GM21717 (cell line): Measurements from ENCODE around the gene CDC16.
"Not testable (repeated sequence)": the region's sequence is repeated elsewhere in the genome, so short reads cannot be mapped to it uniquely, and the experiment has no call there.

Source experiments
- ATAC-seq: cut with Tn5 transposase; IDR thresholded peaks from one replicate; pipeline ENCODE4 v1.9.1; 2021; ENCODE audit warnings: mild to moderate bottlenecking, moderate library complexity; ENCODE audit not compliant: unreplicated experiment

The CDC16 gene

GRCh38 chr13:114227528-114227927 lies 7.2 kb upstream of the CDC16 start:
- ATAC-seq, result no peak

GRCh38 chr13:114228176-114228575 lies 6.5 kb upstream of the CDC16 start:
- ATAC-seq, result no peak

DNA sequence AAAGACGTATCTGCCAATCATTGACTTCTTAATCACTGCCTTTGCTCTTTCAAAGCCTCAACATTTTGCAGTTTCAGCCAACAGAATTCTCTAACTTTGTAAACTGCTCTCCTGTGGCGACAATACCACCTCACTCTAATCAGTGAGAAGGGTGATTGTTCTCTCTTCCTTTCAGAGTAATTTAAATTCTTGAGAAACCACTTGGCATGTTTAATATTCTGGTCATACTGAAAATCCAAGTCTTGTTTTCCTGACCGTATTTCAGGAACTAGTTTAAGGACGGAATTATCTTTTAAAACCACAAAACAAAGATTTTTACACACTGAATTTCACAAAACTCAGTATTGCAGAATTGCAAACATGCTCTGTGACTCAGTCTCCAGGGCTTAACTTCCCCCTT lies 5.2 kb upstream of the CDC16 start:
- no peak for ATAC-seq

GRCh38 chr13:114230117-114230516 lies 4.6 kb upstream of the CDC16 start:
- no peak for ATAC-seq

- ATAC-seq, result no peak
Measured at GRCh38 chr13:114230575-114230974, 4.1 kb upstream of the CDC16 start.

- ATAC-seq, result no peak
Measured at GRCh38 chr13:114231886-114232285, 2.8 kb upstream of the CDC16 start.

- ATAC-seq, result no peak
Measured at GRCh38 chr13:114234266-114234644, 442 bp upstream of the CDC16 start.

DNA sequence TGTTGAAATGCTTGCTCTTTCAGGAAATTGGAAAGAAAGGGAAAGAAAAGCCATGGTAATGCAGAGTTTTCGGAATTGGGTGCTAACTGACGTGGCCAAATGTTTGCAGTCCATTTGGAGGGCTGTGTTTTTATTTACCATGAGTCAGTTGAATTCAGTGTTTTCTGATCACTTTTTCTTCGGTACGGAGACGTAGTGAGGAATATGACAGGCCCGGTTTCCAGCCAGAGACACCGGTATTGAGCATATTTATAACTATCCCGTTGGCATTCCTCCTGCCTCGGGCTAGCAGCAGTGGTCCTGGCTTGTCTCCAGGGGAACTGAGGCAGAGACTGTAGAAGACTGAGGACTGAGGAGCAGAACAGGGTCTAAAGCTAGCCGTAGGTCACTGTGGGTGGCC lies 1.0 kb downstream of the CDC16 start:
- no peak for ATAC-seq

DNA sequence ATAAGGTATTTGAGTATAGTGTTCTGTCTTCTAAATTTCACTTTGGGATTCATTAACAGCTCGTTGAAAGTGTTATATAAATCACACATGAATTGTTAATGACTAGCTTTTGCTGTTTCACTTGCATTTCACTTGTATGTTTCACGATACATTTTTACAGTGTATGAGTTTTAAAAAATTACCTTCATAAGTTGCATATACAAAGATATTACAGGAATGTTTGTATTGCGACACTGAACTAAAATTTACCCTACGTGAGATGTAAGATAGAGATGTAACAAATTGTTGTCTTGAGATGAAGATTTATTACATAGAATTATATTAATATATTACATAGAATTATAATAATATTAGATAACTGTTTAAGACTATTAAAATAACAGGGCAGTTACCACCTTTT lies 1.5 kb downstream of the CDC16 start:
- no peak for ATAC-seq

DNA sequence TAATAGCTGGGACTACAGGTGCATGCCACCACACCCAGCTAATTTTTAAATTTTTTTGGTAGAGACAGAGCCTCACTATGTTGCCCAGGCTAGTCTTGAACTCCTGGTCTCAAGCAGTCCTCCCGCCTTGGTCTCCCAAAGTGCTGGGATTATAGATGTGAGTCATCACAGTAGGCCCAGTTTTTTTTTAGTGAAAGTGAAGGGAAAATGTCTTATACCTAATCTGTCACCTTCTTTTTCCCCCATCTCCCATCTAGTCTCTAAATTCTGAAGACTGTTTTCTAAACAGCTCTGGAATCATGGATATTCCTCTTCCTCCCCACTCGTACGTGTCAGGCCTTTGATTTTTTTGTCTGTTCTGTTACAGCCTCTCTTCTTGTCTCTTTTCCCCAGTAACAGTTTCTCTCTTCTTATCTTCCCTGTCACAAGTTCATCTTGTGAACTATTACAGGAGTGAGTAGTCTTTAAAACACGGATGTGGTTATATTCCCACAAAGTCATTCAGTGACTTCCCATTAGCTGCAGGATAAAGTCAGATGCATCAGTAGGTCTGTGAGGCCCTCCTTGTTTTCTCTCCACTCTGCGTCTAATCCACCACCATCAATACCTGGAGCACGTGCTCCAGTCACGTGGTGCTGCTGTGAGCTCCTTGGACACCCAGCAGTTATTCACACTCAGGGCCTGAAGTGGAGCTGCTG lies 2.9 kb downstream of the CDC16 start:
- no peak for ATAC-seq

GRCh38 chr13:114241918-114242317 lies 7.2 kb downstream of the CDC16 start:
- no peak for ATAC-seq

GRCh38 chr13:114243971-114244370 lies 9.3 kb downstream of the CDC16 start:
- ATAC-seq, result no peak

GRCh38 chr13:114244637-114245036 lies 9.9 kb downstream of the CDC16 start:
- ATAC-seq, result no peak

DNA sequence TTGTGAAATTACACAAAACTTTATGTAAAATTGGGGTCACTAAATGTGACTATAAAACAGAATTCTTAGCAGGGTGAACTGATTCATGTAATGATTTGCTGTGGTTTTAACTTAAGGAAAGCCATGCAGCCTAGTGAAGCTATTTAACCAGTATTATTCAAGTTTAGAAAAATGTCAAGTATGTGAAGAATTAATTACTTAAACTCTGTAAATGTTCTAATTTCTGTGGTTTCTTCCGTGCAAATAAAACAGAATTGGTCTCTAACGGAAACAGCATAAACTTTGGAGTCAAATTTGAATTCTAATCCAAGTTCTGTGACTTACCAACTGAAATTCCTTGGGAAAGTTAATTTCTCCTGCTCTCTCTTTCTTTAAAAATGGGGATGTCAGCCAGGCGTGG lies 13.3 kb downstream of the CDC16 start:
- no peak for ATAC-seq

DNA sequence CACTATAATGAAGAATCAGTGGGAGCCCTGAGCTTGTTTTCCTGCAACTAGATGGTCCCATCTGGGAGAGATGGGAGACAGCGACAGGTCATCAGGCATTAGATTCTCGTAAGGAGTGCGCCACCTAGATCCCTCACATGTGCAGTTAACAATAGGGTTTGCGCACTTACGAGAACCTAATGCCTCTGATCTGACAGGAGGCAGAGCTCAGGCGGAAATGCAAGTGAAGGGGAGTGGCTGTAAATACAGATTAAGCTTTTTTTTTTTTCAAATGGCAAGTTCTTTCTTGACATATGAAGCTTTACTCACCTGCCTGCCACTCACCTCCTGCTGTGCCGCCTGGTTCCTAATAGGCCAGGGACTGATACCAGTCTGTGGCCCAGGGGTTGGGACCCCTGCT lies 14.4 kb downstream of the CDC16 start:
- no peak for ATAC-seq

GRCh38 chr13:114251639-114252440 lies 17.1 kb downstream of the CDC16 start:
- ATAC-seq, result not testable (repeated sequence)

DNA sequence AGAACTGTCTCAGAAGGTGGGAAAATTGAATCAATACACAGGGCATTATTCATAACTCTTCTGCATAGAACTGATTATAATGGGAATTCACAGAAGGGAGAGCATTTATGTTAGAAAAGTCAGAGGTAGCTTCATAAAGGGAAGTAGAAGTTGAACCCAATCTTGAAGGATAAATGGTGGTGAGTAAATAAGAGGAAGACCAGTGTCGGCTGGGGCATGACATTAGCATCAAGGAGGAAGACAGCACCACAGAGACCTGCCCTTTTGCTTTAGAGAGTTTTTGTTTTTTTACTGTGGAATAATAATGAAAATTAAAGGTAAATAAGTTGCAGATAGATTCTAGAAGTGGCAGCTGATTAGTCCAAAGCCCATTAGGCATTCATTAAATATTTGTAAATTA lies 21.9 kb downstream of the CDC16 start:
- ATAC-seq, result no peak

DNA sequence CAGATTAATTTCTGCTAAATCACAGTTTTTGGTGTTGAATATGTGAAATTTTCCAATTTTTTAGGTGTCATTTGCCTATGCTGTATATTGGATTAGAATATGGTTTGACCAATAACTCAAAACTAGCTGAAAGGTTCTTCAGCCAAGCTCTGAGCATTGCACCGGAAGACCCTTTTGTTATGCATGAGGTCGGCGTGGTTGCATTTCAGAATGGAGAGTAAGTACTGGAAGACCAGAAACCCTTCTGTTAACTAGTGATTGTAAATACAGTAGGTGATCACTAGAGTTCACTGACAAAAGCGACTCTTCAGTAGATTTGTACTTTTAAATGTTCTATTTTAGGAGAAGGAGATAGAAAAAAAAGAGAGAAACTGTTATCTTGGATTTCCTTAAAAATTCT lies 22.3 kb downstream of the CDC16 start:
- ATAC-seq, result no peak

- ATAC-seq, result no peak
Measured at GRCh38 chr13:114258589-114258988, 23.9 kb downstream of the CDC16 start.

GRCh38 chr13:114259374-114259773 lies 24.7 kb downstream of the CDC16 start:
- no peak for ATAC-seq

DNA sequence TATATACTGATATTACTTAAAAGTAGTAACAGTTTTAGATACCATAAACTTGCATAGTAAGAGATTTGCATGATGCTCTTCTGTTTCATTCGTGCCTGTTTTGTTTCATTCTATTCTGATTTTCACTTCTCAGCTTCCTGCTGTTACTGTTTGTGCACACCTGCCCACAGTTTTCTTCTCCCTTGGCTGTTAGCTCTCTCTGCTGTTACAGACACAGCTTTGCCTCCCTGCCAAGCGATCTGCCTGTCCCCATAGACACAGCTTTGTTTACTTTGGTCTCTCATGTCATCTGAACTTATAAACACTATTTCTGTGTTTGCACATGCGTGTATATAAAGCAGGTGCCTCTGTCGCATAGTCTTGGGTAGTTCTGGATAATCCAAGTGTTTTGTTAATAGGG lies 25.3 kb downstream of the CDC16 start:
- ATAC-seq, result no peak

- ATAC-seq, result no peak
Measured at GRCh38 chr13:114260814-114261213, 26.1 kb downstream of the CDC16 start.
